ENCODE measurements around the gene DHX35. TPM values are rescaled to one million over a fixed set of nuclear protein-coding genes. Genes with fewer than 3 reads are reported as not detected.

DHX35 gene
- total and polyA plus RNA-seq, 8 donors, result 2.2 to 6.8 (median 3.3) TPM

DNA sequence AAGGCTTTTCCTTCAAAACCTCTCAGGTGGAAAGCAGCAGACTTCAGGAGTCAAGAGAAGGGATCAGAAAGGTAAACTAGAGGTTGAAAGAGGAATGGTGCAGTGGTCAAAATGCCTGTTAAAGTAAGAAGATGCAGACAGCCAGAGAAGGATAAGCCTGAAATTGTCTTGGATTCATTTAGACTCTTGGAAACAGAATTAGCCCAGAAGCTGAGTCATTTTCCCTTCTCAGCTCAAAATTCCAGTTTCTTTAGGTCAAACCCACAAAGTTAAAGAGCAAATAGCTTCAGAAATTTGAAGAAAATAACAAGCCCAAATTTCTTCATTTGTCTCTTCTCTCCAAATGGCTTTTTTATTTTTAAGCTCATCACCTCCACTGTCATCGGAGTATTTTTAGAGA, 73.9 kb downstream of the DHX35 start:
- DNase-seq (no peak), ATAC-seq (no peak), FAIRE-seq (no peak)
- intact Hi-C loops (cut with DNase I), result no loop called here
- TF ChIP-seq, protein P1, sequence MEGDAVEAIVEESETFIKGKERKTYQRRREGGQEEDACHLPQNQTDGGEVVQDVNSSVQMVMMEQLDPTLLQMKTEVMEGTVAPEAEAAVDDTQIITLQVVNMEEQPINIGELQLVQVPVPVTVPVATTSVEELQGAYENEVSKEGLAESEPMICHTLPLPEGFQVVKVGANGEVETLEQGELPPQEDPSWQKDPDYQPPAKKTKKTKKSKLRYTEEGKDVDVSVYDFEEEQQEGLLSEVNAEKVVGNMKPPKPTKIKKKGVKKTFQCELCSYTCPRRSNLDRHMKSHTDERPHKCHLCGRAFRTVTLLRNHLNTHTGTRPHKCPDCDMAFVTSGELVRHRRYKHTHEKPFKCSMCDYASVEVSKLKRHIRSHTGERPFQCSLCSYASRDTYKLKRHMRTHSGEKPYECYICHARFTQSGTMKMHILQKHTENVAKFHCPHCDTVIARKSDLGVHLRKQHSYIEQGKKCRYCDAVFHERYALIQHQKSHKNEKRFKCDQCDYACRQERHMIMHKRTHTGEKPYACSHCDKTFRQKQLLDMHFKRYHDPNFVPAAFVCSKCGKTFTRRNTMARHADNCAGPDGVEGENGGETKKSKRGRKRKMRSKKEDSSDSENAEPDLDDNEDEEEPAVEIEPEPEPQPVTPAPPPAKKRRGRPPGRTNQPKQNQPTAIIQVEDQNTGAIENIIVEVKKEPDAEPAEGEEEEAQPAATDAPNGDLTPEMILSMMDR (IDR thresholded peaks at IDR 0.05), result no peak
- Histone ChIP-seq H3K36me3 (peaks cover 0 to 41% (median 4%) of the 10 kb centered on the region in 3 donors), H3K27ac (no peak overlapping the region), H3K27me3 (no peaks in the 10 kb centered on the region), H3K4me3 (no peak overlapping the region), H3K9me3 (no peaks in the 10 kb centered on the region), H3K4me1 (no peaks in the 10 kb centered on the region)
- 90 to 95% methylated on average over 1 of the region's 1 CpG for WGBS, 2 donors

DNA sequence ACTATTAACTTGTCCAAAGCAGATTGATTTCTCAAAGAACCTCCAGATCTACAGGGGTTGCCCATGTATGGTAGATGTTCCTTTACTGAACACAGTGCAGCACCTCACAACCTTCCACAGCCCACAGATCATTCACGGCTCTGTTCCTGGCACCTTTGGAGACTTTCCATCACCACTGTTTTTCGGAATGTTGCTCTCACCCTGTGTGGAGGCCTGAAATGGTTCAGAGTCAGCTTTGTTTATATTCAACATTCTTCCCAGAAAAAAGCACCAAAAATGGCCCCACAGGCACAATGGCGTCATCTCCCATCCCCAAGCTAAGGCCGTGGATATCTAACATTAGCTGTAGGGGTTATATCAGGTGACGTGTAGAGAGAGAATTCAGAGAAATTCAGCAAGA, 74.7 kb downstream of the DHX35 start:
- Histone ChIP-seq H3K4me1 (no peaks in the 10 kb centered on the region), H3K36me3 (peaks cover 0 to 41% (median 4%) of the 10 kb centered on the region in 3 donors), H3K4me3 (no peak overlapping the region), H3K27ac (no peak overlapping the region), H3K9me3 (no peaks in the 10 kb centered on the region), H3K27me3 (no peaks in the 10 kb centered on the region)
- 92 to 99% methylated on average over 5 of the region's 5 CpGs for WGBS, 2 donors
- no peak for DNase-seq
- intact Hi-C loops (cut with DNase I), result no loop called here
- no peak for ATAC-seq
- TF ChIP-seq, protein P1 (IDR thresholded peaks at IDR 0.05), result no peak
- FAIRE-seq, result peak; percentile 56

DNA sequence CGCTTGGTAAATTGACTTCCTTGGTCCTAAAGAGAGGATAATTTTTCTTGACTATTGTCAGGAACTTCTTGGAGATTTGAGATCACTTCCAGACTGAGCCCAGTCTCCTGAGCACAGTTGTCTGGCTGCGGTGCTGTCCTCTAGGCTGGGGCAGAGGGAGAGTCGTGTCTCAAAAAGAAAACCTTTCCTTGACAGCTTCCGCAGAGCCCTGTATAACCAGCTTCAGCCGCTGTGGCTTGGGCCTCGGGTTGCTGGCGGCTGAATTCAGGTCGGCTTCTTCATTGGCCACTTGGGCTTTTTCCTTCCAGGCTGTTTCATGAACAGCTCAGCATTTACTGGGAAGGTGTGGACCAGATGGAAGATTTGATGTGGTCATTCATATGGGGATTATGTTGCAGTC, 75.9 kb downstream of the DHX35 start:
- Histone ChIP-seq H3K36me3 (peaks cover 0 to 41% (median 4%) of the 10 kb centered on the region in 3 donors), H3K9me3 (no peaks in the 10 kb centered on the region), H3K4me3 (no peak overlapping the region), H3K27me3 (no peaks in the 10 kb centered on the region), H3K27ac (no peak overlapping the region), H3K4me1 (no peaks in the 10 kb centered on the region)
- TF ChIP-seq, protein P1 (IDR thresholded peaks at IDR 0.05), result no peak
- 93 to 94% methylated on average over 8 of the region's 8 CpGs for WGBS, 2 donors
- intact Hi-C loops (cut with DNase I), result no loop called here
- no peak for ATAC-seq
- no peak for FAIRE-seq
- no peak for DNase-seq

DNA sequence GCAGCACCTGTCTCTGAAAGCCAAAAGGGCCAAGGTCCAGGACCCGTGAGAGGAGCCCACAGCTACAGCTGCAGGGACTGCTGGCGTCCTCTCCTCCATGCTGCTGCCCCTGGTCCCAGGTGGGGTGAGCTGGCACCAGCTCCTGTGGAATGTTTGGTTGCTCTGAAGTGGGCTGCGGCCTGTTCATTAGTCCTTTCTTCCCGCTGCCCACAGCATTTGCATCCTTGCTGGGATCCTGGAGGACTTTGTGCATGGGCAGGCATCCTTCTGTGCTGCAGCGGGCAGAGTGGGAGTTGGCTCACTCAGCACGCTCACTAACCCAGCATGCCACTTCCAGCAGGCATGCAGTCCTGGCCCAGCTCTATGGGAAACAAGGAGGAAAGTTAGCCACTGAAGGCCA, 76.4 kb downstream of the DHX35 start:
- TF ChIP-seq, protein P1 (IDR thresholded peaks at IDR 0.05), result no peak
- H3K36me3 ChIP-seq, result peaks cover 0 to 41% (median 4%) of the 10 kb centered on the region in 3 donors
- DNase-seq, result no peak
- no peak for ATAC-seq
- FAIRE-seq, result no peak
- intact Hi-C loops (cut with DNase I), result no loop called here
- H3K27ac ChIP-seq, result no peak overlapping the region
- H3K4me3 ChIP-seq, result no peak overlapping the region
- H3K9me3 ChIP-seq, result no peaks in the 10 kb centered on the region
- 95 to 99% methylated on average over 6 of the region's 6 CpGs for WGBS, 2 donors
- H3K27me3 ChIP-seq, result no peaks in the 10 kb centered on the region
- H3K4me1 ChIP-seq, result no peaks in the 10 kb centered on the region

DNA sequence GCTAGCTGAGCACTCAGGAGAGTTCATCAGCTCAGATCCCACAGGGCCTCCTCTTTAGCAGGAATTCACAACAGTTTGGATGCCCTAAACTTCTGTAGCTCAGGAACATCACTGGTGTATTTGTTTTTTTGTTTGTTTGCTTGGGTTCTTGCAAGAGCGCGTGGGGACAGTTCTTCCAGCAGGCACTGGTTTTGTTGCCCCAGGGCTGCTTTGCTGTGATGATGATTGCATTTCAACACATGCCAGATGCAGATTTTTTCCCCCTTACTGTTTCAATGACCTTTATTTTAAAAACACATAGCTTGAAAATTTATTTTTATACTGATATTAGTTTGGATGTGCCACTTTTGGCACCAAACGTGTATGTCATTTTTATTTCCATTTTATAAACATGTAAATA, 77.1 kb downstream of the DHX35 start:
- H3K27me3 ChIP-seq, result no peaks in the 10 kb centered on the region
- ATAC-seq (no peak), FAIRE-seq (no peak), DNase-seq (no peak)
- WGBS, 2 donors, result 93 to 99% methylated on average over 3 of the region's 3 CpGs
- intact Hi-C loops (cut with DNase I), result no loop called here
- no peak overlapping the region for H3K27ac ChIP-seq
- no peak overlapping the region for H3K4me3 ChIP-seq
- no peaks in the 10 kb centered on the region for H3K4me1 ChIP-seq
- no peaks in the 10 kb centered on the region for H3K9me3 ChIP-seq
- peaks cover 0 to 41% (median 4%) of the 10 kb centered on the region in 3 donors for H3K36me3 ChIP-seq
- TF ChIP-seq, protein P1 (IDR thresholded peaks at IDR 0.05), result no peak
